WERI-Rb-1 (cell line): ENCODE measurements around the gene NABP2.
A peak's percentile ranks its signal among the peaks of the same experiment; 100 is the strongest.

Experiments used
- DNase-seq: peaks from one replicate; pipeline ENCODE4 v3.0.0-alpha.2; 2020
- H3K27ac ChIP-seq: fragments of 250-450 bp; sonication (Bioruptor Pico); 2 replicates; pipeline ENCODE4 v1.5.1; 2020; ENCODE audit warnings: mild to moderate bottlenecking, moderate library complexity
- H3K27me3 ChIP-seq: fragments of 250-450 bp; sonication (Bioruptor Pico); 2 replicates; pipeline ENCODE4 v1.5.1; 2021; ENCODE audit warnings: mild to moderate bottlenecking, low read depth, moderate library complexity; ENCODE audit not compliant: insufficient read depth, severe bottlenecking
- H3K36me3 ChIP-seq: fragments of 250-450 bp; sonication (Bioruptor Pico); 2 replicates; pipeline ENCODE4 v1.5.1; 2020; ENCODE audit warnings: mild to moderate bottlenecking, moderate library complexity
- H3K4me3 ChIP-seq: 2 replicates; pipeline ENCODE4 v1.5.1; 2011; ENCODE audit warnings: low read depth, mild to moderate bottlenecking, control low read depth, low read length
- H3K9me3 ChIP-seq: fragments of 250-450 bp; sonication (Bioruptor Pico); 2 replicates; pipeline ENCODE4 v1.5.1; 2021; ENCODE audit warnings: mild to moderate bottlenecking, moderate library complexity; ENCODE audit not compliant: severe bottlenecking
- TF ChIP-seq, protein P1 (sequence below): IDR thresholded peaks from 2 replicates; pipeline ENCODE4 v1.5.1; 2011; ENCODE audit warnings: low read depth, mild to moderate bottlenecking, control low read depth, inconsistent platforms, low read length

The NABP2 gene

DNA sequence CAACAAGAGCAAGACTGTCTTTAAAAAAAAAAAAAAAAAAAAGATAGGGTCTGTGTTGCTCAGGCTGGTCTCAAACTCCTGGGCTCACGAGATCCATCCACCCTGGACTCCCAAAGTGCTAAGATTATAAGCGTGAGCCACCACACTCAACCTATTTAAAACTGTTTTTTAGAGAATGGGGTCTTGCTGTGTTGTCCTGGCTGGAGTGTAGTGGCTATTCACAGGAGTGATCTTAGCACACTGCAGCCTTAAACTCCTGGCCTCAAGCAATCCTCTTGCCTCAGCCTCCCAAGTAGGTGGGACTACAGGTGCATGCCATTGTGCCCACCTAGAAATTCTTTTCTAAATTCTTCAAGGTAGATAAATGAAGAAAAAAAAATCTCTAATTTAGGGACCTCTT is 50.2 kb downstream of the NABP2 start:
- Histone ChIP-seq H3K36me3 (peaks cover 90% of the 10 kb centered on the region), H3K27me3 (no peaks in the 10 kb centered on the region), H3K4me3 (no peak overlapping the region), H3K9me3 (no peaks in the 10 kb centered on the region), H3K27ac (no peak overlapping the region)
- TF ChIP-seq, protein P1, sequence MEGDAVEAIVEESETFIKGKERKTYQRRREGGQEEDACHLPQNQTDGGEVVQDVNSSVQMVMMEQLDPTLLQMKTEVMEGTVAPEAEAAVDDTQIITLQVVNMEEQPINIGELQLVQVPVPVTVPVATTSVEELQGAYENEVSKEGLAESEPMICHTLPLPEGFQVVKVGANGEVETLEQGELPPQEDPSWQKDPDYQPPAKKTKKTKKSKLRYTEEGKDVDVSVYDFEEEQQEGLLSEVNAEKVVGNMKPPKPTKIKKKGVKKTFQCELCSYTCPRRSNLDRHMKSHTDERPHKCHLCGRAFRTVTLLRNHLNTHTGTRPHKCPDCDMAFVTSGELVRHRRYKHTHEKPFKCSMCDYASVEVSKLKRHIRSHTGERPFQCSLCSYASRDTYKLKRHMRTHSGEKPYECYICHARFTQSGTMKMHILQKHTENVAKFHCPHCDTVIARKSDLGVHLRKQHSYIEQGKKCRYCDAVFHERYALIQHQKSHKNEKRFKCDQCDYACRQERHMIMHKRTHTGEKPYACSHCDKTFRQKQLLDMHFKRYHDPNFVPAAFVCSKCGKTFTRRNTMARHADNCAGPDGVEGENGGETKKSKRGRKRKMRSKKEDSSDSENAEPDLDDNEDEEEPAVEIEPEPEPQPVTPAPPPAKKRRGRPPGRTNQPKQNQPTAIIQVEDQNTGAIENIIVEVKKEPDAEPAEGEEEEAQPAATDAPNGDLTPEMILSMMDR = no peak
- no peak for DNase-seq

DNA sequence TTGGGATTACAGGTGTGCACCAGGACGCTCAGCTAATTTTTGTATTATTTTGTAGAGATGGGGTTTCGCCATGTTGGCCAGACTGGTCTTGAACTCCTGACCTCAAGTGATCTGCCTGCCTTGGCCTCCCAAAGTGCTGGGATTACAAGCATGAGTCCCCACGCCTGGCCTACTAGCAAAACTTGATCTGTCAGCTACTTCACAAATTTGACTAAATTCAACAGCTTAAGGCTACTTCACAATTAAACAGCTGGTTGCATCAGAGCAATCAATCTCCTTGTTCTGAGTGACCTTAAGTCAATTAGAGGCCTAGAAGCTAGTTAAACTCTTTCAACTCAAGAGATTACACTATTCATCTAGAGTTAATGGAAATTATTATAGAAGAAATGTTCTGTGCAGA is 54.8 kb downstream of the NABP2 start:
- H3K27me3 ChIP-seq = no peaks in the 10 kb centered on the region
- H3K27ac ChIP-seq = peak overlapping the region; percentile 24; the same call in 1 of the 2 replicates
- TF ChIP-seq, protein P1 = no peak
- DNase-seq = peak; percentile 57
- peaks cover 98% of the 10 kb centered on the region for H3K36me3 ChIP-seq
- H3K9me3 ChIP-seq = no peaks in the 10 kb centered on the region
- no peak overlapping the region for H3K4me3 ChIP-seq
